Chondrocyte (in vitro differentiated cells): ENCODE data around the gene NUBP2. TPM values are rescaled to one million over a fixed set of nuclear protein-coding genes. Genes with fewer than 3 reads are reported as not detected.

Source experiments
- DNase-seq: peaks from one replicate; pipeline ENCODE4 v3.0.0; 2021; ENCODE audit warnings: mixed read lengths, low spot score
- H3K27ac Mint-ChIP-seq: one replicate; pipeline ENCODE4 v1.8.0; 2021; ENCODE audit warnings: mild to moderate bottlenecking, moderate library complexity, mixed read lengths; ENCODE audit not compliant: unreplicated experiment
- H3K27me3 Mint-ChIP-seq: 2 replicates; pipeline ENCODE4 v1.8.0; 2021; ENCODE audit warnings: low read depth, mixed read lengths
- H3K36me3 Mint-ChIP-seq: 2 replicates; pipeline ENCODE4 v1.8.0; 2021; ENCODE audit warnings: low read depth, mixed read lengths
- H3K4me1 Mint-ChIP-seq: 2 replicates; pipeline ENCODE4 v1.8.0; 2021; ENCODE audit warnings: low read depth, mild to moderate bottlenecking, mixed read lengths
- H3K4me3 Mint-ChIP-seq: one replicate; pipeline ENCODE4 v1.8.0; 2021; ENCODE audit warnings: mild to moderate bottlenecking, moderate library complexity, mixed read lengths; ENCODE audit not compliant: unreplicated experiment
- H3K9me3 Mint-ChIP-seq: 2 replicates; pipeline ENCODE4 v1.8.0; 2021; ENCODE audit warnings: low read depth, mixed read lengths
- CTCF ChIP-seq: fragments of 200-600 bp; sonication (generic); IDR thresholded peaks from 2 replicates; pipeline ENCODE4 v1.5.0; 2021; ENCODE audit warnings: antibody characterized with exemption, mild to moderate bottlenecking, moderate library complexity
- total RNA-seq: library from RNA; stranded (reverse); gene quantifications from 3 replicates; pipeline ENCODE4 v1.2.1, GENCODE V29; 2021

Gene NUBP2
- total RNA-seq, 1 donor from 2014 or later, result 36.5 TPM

DNA sequence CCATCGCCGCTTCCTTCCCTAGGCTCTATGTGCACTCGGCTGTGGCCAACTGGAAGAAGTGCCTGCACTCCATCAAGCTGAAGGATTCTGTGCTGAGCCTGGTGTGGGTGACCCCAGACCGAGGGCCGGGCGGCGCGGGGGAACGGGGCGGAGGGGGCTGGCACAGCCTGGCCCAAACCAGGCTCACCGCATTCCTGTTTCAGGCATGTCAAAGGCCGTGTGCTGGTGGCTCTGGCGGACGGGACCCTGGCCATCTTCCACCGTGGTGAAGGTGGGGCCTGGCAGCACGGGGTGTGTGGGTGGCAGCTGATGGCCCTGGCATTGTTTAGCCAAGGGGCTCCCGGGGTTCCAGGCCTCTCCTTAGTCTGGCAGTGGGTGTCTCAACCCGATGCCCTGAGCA, 16.1 kb upstream of the NUBP2 start:
- H3K27ac Mint-ChIP-seq, result no peak overlapping the region
- no peaks in the 10 kb centered on the region for H3K9me3 Mint-ChIP-seq
- H3K27me3 Mint-ChIP-seq, result no peaks in the 10 kb centered on the region
- H3K4me3 Mint-ChIP-seq, result no peak overlapping the region
- no peak for TF ChIP-seq CTCF
- peaks cover 2% of the 10 kb centered on the region for H3K36me3 Mint-ChIP-seq
- peaks cover 9% of the 10 kb centered on the region for H3K4me1 Mint-ChIP-seq
- DNase-seq, result no peak

GRCh38 chr16:1767116-1767994, 15.4 kb upstream of the NUBP2 start:
- TF ChIP-seq CTCF, result no peak
- Mint-ChIP-seq H3K27me3 (no peaks in the 10 kb centered on the region), H3K27ac (no peak overlapping the region), H3K4me1 (peaks cover 15% of the 10 kb centered on the region), H3K9me3 (no peaks in the 10 kb centered on the region), H3K4me3 (no peak overlapping the region), H3K36me3 (peaks cover 4% of the 10 kb centered on the region)
- no peak for DNase-seq

DNA sequence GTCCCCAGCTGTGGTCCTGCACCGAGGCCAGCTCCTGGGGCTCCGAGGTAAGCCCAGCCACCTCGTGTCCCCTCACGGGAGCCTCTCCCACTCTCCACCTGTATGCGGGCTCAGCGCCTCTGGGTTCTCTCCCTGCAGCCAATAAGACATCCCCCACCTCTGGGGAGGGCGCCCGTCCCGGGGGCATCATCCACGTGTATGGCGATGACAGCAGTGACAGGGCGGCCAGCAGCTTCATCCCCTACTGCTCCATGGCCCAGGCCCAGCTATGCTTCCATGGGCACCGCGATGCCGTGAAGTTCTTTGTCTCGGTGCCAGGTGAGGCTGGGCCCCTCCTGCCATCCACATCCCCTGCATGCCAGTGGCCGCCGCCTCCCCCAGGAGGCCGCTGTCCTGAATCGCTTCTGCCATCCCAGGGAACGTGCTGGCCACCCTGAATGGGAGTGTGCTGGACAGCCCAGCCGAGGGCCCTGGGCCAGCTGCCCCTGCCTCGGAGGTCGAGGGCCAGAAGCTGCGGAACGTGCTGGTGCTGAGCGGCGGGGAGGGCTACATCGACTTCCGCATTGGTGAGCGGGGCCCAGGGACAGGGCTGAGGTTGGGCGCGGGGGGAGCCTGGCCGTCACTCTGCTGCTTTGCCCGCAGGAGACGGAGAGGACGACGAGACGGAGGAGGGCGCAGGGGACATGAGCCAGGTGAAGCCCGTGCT, 14.5 kb upstream of the NUBP2 start:
- no peak for TF ChIP-seq CTCF
- DNase-seq, result no peak
- no peak overlapping the region for H3K27ac Mint-ChIP-seq
- no peak overlapping the region for H3K4me3 Mint-ChIP-seq
- H3K9me3 Mint-ChIP-seq, result no peaks in the 10 kb centered on the region
- H3K27me3 Mint-ChIP-seq, result no peaks in the 10 kb centered on the region
- peaks cover 4% of the 10 kb centered on the region for H3K36me3 Mint-ChIP-seq
- peaks cover 15% of the 10 kb centered on the region for H3K4me1 Mint-ChIP-seq

DNA sequence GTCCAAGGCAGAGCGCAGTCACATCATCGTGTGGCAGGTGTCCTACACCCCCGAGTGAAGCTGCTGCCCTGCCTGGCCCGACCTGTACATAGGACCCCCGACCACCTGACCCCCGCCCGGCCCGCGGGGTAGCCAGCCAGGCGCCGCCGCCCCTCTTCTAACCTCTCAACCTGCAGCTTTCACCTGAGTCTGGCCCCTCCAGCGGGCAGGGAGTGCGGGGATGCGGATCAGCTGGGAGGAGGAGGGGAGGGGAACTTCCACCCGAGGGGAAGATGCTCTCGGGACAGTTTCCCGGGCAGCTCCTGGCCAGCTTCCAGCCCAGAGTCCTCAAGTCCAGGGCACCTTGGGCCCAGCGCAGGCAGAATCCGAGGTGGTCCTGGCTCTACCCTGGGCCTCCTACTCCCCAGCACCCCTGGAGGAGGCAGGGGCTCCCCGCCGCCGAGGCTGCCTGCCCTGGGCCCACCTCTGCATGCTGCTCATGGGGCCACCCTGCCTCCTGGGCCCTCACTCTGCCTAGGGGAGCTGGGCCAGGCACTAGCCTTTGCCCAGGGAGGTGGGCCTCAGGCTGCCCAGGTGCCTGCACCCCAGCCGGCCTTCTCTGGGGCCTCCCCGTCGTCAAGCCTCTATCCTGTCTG, 13.9 kb upstream of the NUBP2 start:
- Mint-ChIP-seq H3K9me3 (no peaks in the 10 kb centered on the region), H3K36me3 (peaks cover 4% of the 10 kb centered on the region), H3K4me3 (no peak overlapping the region), H3K4me1 (peaks cover 17% of the 10 kb centered on the region), H3K27me3 (no peaks in the 10 kb centered on the region), H3K27ac (no peak overlapping the region)
- TF ChIP-seq CTCF, result no peak
- DNase-seq, result no peak
